ENCODE results near the gene LOXHD1. TPM values are rescaled to one million over a fixed set of nuclear protein-coding genes. Genes with fewer than 3 reads are reported as not detected.

LOXHD1 gene
- total RNA-seq, 1 experiment from 2014 or later = not detected

GRCh38 chr18:46623541-46623940 is 33.5 kb downstream of the LOXHD1 start:
- H3K27me3 ChIP-seq (replicated peaks; ENCODE audit: control insufficient read depth, insufficient read depth, low read length) = no peaks in the 10 kb centered on the region
- ChIA-PET CTCF (no interaction called here), POLR2A (no interaction called here)
- H3K4me1 ChIP-seq = no peaks in the 10 kb centered on the region
- Mint-ChIP-seq H3K27me3 (ENCODE audit: insufficient read depth, unreplicated experiment) (peaks cover 5% of the 10 kb centered on the region), H3K36me3 (ENCODE audit: insufficient read depth, unreplicated experiment) (no peaks in the 10 kb centered on the region), H3K4me3 (ENCODE audit: unreplicated experiment) (no peak overlapping the region), H3K9me3 (ENCODE audit: unreplicated experiment) (no peaks in the 10 kb centered on the region), H3K27ac (ENCODE audit: unreplicated experiment) (no peak overlapping the region), H3K4me1 (ENCODE audit: low read depth, unreplicated experiment) (no peaks in the 10 kb centered on the region)
- no peak for DNase-seq
- no peaks in the 10 kb centered on the region for H3K36me3 ChIP-seq (ENCODE audit: control insufficient read depth, insufficient read depth, low read length)
- TF ChIP-seq CTCF (IDR thresholded peaks at IDR 0.05; ENCODE audit: insufficient read depth in 1 of 2, low read depth in 1 of 2, low read length in 1 of 2, severe bottlenecking in 1 of 2, unreplicated experiment in 1 of 2) = no peak
- H3K9me3 ChIP-seq = no peaks in the 10 kb centered on the region
- no TSS peak for BruUV-seq (replicated peaks)
- H3K4me3 ChIP-seq (ENCODE audit: low read depth, low read length) = no peak overlapping the region
- intact Hi-C loops (cut with micrococcal nuclease; ENCODE audit: unreplicated experiment) = no loop called here

- no peak for DNase-seq
- Mint-ChIP-seq H3K9me3 (ENCODE audit: unreplicated experiment) (no peaks in the 10 kb centered on the region), H3K4me1 (ENCODE audit: low read depth, unreplicated experiment) (no peaks in the 10 kb centered on the region), H3K27ac (ENCODE audit: unreplicated experiment) (no peak overlapping the region), H3K36me3 (ENCODE audit: insufficient read depth, unreplicated experiment) (no peaks in the 10 kb centered on the region), H3K4me3 (ENCODE audit: unreplicated experiment) (no peak overlapping the region), H3K27me3 (ENCODE audit: insufficient read depth, unreplicated experiment) (peaks cover 5% of the 10 kb centered on the region)
- POLR2A ChIA-PET = no interaction called here
- Histone ChIP-seq H3K9me3 (no peaks in the 10 kb centered on the region), H3K4me1 (no peaks in the 10 kb centered on the region), H3K27me3 (replicated peaks; ENCODE audit: control insufficient read depth, insufficient read depth, low read length) (no peaks in the 10 kb centered on the region), H3K36me3 (ENCODE audit: control insufficient read depth, insufficient read depth, low read length) (no peaks in the 10 kb centered on the region), H3K4me3 (ENCODE audit: low read depth, low read length) (no peak overlapping the region)
- TF ChIP-seq CTCF (IDR thresholded peaks at IDR 0.05; ENCODE audit: insufficient read depth in 1 of 2, low read depth in 1 of 2, low read length in 1 of 2, severe bottlenecking in 1 of 2, unreplicated experiment in 1 of 2) = no peak
- CTCF ChIA-PET = interaction anchor here (0.8 to 1.3 kb wide), 2 partner anchors 35 to 342 kb away, joined by 4 to 5 read pairs; no protein-coding TSS in a partner anchor
- intact Hi-C loops (cut with micrococcal nuclease; ENCODE audit: unreplicated experiment) = no loop called here
- BruUV-seq (replicated peaks) = no TSS peak
These were observed 34.0 kb downstream of the LOXHD1 start for GRCh38 chr18:46622999-46623398.

GRCh38 chr18:46622451-46622850 is 34.6 kb downstream of the LOXHD1 start:
- Histone ChIP-seq H3K4me3 (ENCODE audit: low read depth, low read length) (no peak overlapping the region), H3K4me1 (no peaks in the 10 kb centered on the region), H3K27me3 (replicated peaks; ENCODE audit: control insufficient read depth, insufficient read depth, low read length) (no peaks in the 10 kb centered on the region), H3K36me3 (ENCODE audit: control insufficient read depth, insufficient read depth, low read length) (no peaks in the 10 kb centered on the region), H3K9me3 (no peaks in the 10 kb centered on the region)
- Mint-ChIP-seq H3K27me3 (ENCODE audit: insufficient read depth, unreplicated experiment) (peaks cover 5% of the 10 kb centered on the region), H3K9me3 (ENCODE audit: unreplicated experiment) (no peaks in the 10 kb centered on the region), H3K27ac (ENCODE audit: unreplicated experiment) (no peak overlapping the region), H3K4me1 (ENCODE audit: low read depth, unreplicated experiment) (no peaks in the 10 kb centered on the region), H3K4me3 (ENCODE audit: unreplicated experiment) (no peak overlapping the region), H3K36me3 (ENCODE audit: insufficient read depth, unreplicated experiment) (no peaks in the 10 kb centered on the region)
- ChIA-PET CTCF (interaction anchor here (0.8 to 1.3 kb wide), 2 partner anchors 36 to 341 kb away, joined by 4 to 5 read pairs; no protein-coding TSS in a partner anchor), POLR2A (no interaction called here)
- no peak for DNase-seq
- intact Hi-C loops (cut with micrococcal nuclease; ENCODE audit: unreplicated experiment) = no loop called here
- BruUV-seq (replicated peaks) = no TSS peak
- TF ChIP-seq CTCF (IDR thresholded peaks at IDR 0.05; ENCODE audit: insufficient read depth in 1 of 2, low read depth in 1 of 2, low read length in 1 of 2, severe bottlenecking in 1 of 2, unreplicated experiment in 1 of 2) = no peak

Data from Caco-2 (cell line).